Panc1 (cell line): ENCODE results near the gene HCN4. TPM values are rescaled to one million over a fixed set of nuclear protein-coding genes. Genes with fewer than 3 reads are reported as not detected.

Experiments used
- ATAC-seq: fragments of 200-7000 bp; cut with Tn5 transposase; 2 replicates; pipeline ENCODE4 v1.9.1; 2020; ENCODE audit warnings: mild to moderate bottlenecking, moderate library complexity
- BruUV-seq: library from RNA; stranded (reverse); fragments of 400-500 nt; replicated peaks from 2 replicates; lab custom pipeline; 2021; lab: Mats Ljungman, UMichigan
- CTCF ChIA-PET: fragments of 300-600 bp; sonication (Branson Sonifier 250); formaldehyde crosslinking; loops from one replicate; lab custom pipeline; 2022; ENCODE audit warnings: antibody characterized with exemption; lab: Charles Lee
- POLR2A ChIA-PET: fragments of 300-600 bp; sonication (Branson Sonifier 250); formaldehyde crosslinking; loops from one replicate; lab custom pipeline; 2022; ENCODE audit warnings: antibody characterized with exemption; lab: Charles Lee
- DNase-seq: peaks from one replicate; pipeline ENCODE4 v3.0.0-alpha.2; 2010; ENCODE audit warnings: low read depth, low spot score
- H3K27ac ChIP-seq: 2 replicates; pipeline ENCODE4 v1.5.1; 2011; ENCODE audit warnings: mild to moderate bottlenecking, low read length, inconsistent platforms
- H3K27me3 ChIP-seq: fragments of 200-500 bp; sonication (Bioruptor generic); 2 replicates; pipeline ENCODE4 v1.6.0; 2014; ENCODE audit warnings: low read length, inconsistent platforms; ENCODE audit not compliant: control insufficient read depth, insufficient read depth
- H3K36me3 ChIP-seq: fragments of 200-500 bp; sonication (Bioruptor generic); 2 replicates; pipeline ENCODE4 v1.5.1; 2014; ENCODE audit warnings: inconsistent platforms, mild to moderate bottlenecking, low read length, moderate library complexity; ENCODE audit not compliant: control insufficient read depth, insufficient read depth
- H3K4me1 ChIP-seq: 2 replicates; pipeline ENCODE4 v1.5.1; 2011; ENCODE audit warnings: inconsistent platforms, mild to moderate bottlenecking, low read length, moderate library complexity; ENCODE audit not compliant: control insufficient read depth, insufficient read depth
- H3K4me3 ChIP-seq, 2 experiments: 2 replicates each; pipeline ENCODE4 v1.5.1; 2011 to 2012; ENCODE audit warnings: low read depth in 2 of 2, low read length in 2 of 2, mild to moderate bottlenecking in 2 of 2, inconsistent platforms in 1 of 2, moderate library complexity in 1 of 2
- H3K9me3 ChIP-seq: fragments of 200-500 bp; sonication (Bioruptor generic); 2 replicates; pipeline ENCODE4 v1.5.1; 2014; ENCODE audit warnings: low read depth, mild to moderate bottlenecking, inconsistent platforms, low read length, moderate library complexity; ENCODE audit not compliant: control insufficient read depth, insufficient read depth
- POLR2AphosphoS5 ChIP-seq: IDR thresholded peaks from 2 replicates; pipeline ENCODE4 v1.6.1; 2012; ENCODE audit warnings: mild to moderate bottlenecking, low read depth, low read length, moderate library complexity
- REST ChIP-seq, 2 experiments: IDR thresholded peaks; 2 replicates each; pipeline ENCODE4 v1.6.1; 2011 to 2012; ENCODE audit warnings: low read depth in 2 of 2, control low read depth in 1 of 2, low read length in 1 of 2, mild to moderate bottlenecking in 1 of 2, moderate library complexity in 1 of 2; ENCODE audit not compliant: insufficient read depth in 1 of 2
- SIN3A ChIP-seq: IDR thresholded peaks from 2 replicates; pipeline ENCODE4 v1.6.1; 2012; ENCODE audit warnings: low read depth, mild to moderate bottlenecking, low read length, moderate library complexity, borderline replicate concordance; ENCODE audit not compliant: insufficient read depth
- TCF7L2 ChIP-seq: IDR thresholded peaks from 2 replicates; pipeline ENCODE4 v1.6.1; 2011; ENCODE audit warnings: mild to moderate bottlenecking, low read depth, low read length, inconsistent platforms
- in situ Hi-C: cut with HindIII; loops from 2 replicates; pipeline ENCODE4 v1.10.0; 2016; ENCODE audit warnings: low sequenced_read_pairs, low pct_unique_long_range_greater_than_20kb
- intact Hi-C: fragments of 100-400 bp; cut with micrococcal nuclease; formaldehyde crosslinking; loops from one replicate; pipeline ENCODE4 v1.10.0; 2022; ENCODE audit not compliant: unreplicated experiment
- total RNA-seq: library from RNA; stranded (reverse); gene quantifications from one replicate; pipeline ENCODE4 v1.2.1, GENCODE V29; 2021; ENCODE audit not compliant: unreplicated experiment
- TF ChIP-seq, protein P1 (sequence below): fragments of 450-650 bp; IDR thresholded peaks from 2 replicates; pipeline ENCODE4 v1.5.1; 2017; ENCODE audit warnings: mild to moderate bottlenecking

Gene HCN4
- total RNA-seq, 1 experiment from 2014 or later: 0.15 TPM

- no TSS peak for BruUV-seq
- ChIA-PET CTCF (no interaction called here), POLR2A (no interaction called here)
- no peak for TF ChIP-seq REST (IDR thresholded peaks at IDR 0.05; ENCODE audit: insufficient read depth in 1 of 2, low read depth in 2 of 2, low read length in 1 of 2)
- no peak for TF ChIP-seq POLR2AphosphoS5
- TF ChIP-seq SIN3A: no peak
- no peak for TF ChIP-seq TCF7L2
- TF ChIP-seq, protein P1, sequence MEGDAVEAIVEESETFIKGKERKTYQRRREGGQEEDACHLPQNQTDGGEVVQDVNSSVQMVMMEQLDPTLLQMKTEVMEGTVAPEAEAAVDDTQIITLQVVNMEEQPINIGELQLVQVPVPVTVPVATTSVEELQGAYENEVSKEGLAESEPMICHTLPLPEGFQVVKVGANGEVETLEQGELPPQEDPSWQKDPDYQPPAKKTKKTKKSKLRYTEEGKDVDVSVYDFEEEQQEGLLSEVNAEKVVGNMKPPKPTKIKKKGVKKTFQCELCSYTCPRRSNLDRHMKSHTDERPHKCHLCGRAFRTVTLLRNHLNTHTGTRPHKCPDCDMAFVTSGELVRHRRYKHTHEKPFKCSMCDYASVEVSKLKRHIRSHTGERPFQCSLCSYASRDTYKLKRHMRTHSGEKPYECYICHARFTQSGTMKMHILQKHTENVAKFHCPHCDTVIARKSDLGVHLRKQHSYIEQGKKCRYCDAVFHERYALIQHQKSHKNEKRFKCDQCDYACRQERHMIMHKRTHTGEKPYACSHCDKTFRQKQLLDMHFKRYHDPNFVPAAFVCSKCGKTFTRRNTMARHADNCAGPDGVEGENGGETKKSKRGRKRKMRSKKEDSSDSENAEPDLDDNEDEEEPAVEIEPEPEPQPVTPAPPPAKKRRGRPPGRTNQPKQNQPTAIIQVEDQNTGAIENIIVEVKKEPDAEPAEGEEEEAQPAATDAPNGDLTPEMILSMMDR: no peak
- Histone ChIP-seq H3K27me3 (no peaks in the 10 kb centered on the region), H3K4me3 (no peak overlapping the region), H3K9me3 (no peaks in the 10 kb centered on the region), H3K4me1 (no peaks in the 10 kb centered on the region), H3K27ac (no peak overlapping the region), H3K36me3 (no peaks in the 10 kb centered on the region)
- no peak for ATAC-seq
- no peak for DNase-seq
- in situ Hi-C loops (no loop called here), intact Hi-C loops (no loop called here)
These were observed 44.8 kb downstream of the HCN4 start for GRCh38 chr15:73323956-73324355.

DNA sequence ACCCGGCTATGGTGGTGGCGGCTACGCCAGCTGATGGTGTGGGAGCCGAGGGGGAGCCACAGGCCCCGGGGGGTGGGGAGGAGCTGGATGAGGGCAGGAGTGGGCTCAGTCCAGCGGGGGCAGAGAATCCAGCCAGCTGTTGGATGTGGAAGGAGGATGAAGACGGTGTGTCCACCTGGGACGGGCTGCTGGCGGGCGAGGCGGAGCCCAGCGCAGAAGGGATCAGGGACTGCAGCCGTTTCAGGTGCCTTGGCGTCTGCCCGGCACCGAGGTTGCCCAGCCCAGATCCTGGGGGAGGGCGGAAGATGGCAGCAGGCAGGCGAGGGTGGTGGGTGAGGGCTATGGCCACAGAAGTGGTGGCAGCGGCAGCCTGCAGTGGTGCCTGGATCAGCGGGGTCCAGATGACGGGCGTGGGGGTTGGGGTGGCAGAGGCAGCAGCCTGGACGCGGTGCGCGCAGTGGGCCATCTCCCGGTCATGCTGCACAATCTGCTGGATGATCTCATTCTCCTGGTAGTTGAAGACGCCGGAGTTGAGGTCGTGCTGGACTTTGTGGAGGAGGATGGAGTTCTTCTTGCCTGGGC, 45.3 kb downstream of the HCN4 start:
- Histone ChIP-seq H3K27ac (no peak overlapping the region), H3K4me3 (no peak overlapping the region), H3K36me3 (no peaks in the 10 kb centered on the region), H3K9me3 (no peaks in the 10 kb centered on the region), H3K4me1 (no peaks in the 10 kb centered on the region), H3K27me3 (no peaks in the 10 kb centered on the region)
- intact Hi-C loops (no loop called here), in situ Hi-C loops (no loop called here)
- TF ChIP-seq SIN3A (no peak), REST (IDR thresholded peaks at IDR 0.05; ENCODE audit: insufficient read depth in 1 of 2, low read depth in 2 of 2, low read length in 1 of 2) (no peak), POLR2AphosphoS5 (no peak), TCF7L2 (no peak)
- TF ChIP-seq, protein P1: no peak
- BruUV-seq: no TSS peak
- POLR2A ChIA-PET: no interaction called here
- ATAC-seq (no peak), DNase-seq (no peak)
- CTCF ChIA-PET: no interaction called here
